BJ (cell line): Measurements from ENCODE around the gene NINJ2. TPM values are rescaled to one million over a fixed set of nuclear protein-coding genes. Genes with fewer than 3 reads are reported as not detected.
A peak's percentile ranks its signal among the peaks of the same experiment; 100 is the strongest.
"Not testable (repeated sequence)": the region's sequence is repeated elsewhere in the genome, so short reads cannot be mapped to it uniquely, and the experiment has no call there.

Experiments used
- CTCF ChIA-PET: fragments of 350-600 bp; formaldehyde crosslinking; extraction: SDS; loops from one replicate; lab custom pipeline; 2021; ENCODE audit warnings: antibody characterized with exemption, inconsistent platforms; lab: Yijun Ruan, JAX
- POLR2A ChIA-PET: fragments of 300-600 bp; sonication (Branson Sonifier 250); formaldehyde crosslinking; extraction: SDS; loops from one replicate; lab custom pipeline; 2021; ENCODE audit warnings: antibody characterized with exemption; lab: Charles Lee
- DNase-seq: peaks from one replicate; pipeline ENCODE4 v3.0.0-alpha.2; 2011; ENCODE audit warnings: low read depth
- H3K27me3 ChIP-seq: 2 replicates; pipeline ENCODE4 v1.6.0; 2011; ENCODE audit warnings: low read length; ENCODE audit not compliant: control insufficient read depth, insufficient read depth
- H3K36me3 ChIP-seq: 2 replicates; pipeline ENCODE4 v1.5.1; 2011; ENCODE audit warnings: low read length; ENCODE audit not compliant: control insufficient read depth, insufficient read depth
- H3K4me3 ChIP-seq: 2 replicates; pipeline ENCODE4 v1.5.1; 2011; ENCODE audit warnings: low read depth, mild to moderate bottlenecking, control low read depth, low read length
- CTCF ChIP-seq: IDR thresholded peaks from 2 replicates; pipeline ENCODE4 v1.5.1; 2011; ENCODE audit warnings: low read depth, mild to moderate bottlenecking, control low read depth, inconsistent platforms, low read length, moderate library complexity; ENCODE audit not compliant: insufficient read depth
- polyA plus RNA-seq: library from polyadenylated mRNA; depleted of rRNA; stranded (reverse); fragments of >200 nt; gene quantifications from 2 replicates; pipeline ENCODE4 v1.2.3, GENCODE V29; 2011

Gene NINJ2
- polyA plus RNA-seq, 1 experiment, result 0.32 TPM

- CTCF ChIA-PET, result interaction anchor here (0.9 to 1.4 kb wide), 3 partner anchors 17 to 106 kb away, joined by 3 to 6 read pairs (median 3); no protein-coding TSS in a partner anchor
- no peak for TF ChIP-seq CTCF
- no peak for DNase-seq
- H3K36me3 ChIP-seq, result no peaks in the 10 kb centered on the region
- H3K27me3 ChIP-seq, result no peaks in the 10 kb centered on the region; the same call in 1 of the 2 replicates
- H3K4me3 ChIP-seq, result no peak overlapping the region
- POLR2A ChIA-PET, result no interaction called here
These were observed 18.3 kb downstream of the NINJ2 start for GRCh38 chr12:644818-645552.

GRCh38 chr12:644303-644639 is 19.0 kb downstream of the NINJ2 start:
- ChIA-PET POLR2A (no interaction called here), CTCF (interaction anchor here (1.2 kb wide), 1 partner anchor 107 kb away, joined by 3 read pairs; no protein-coding TSS in a partner anchor)
- DNase-seq, result no peak
- TF ChIP-seq CTCF, result no peak
- no peak overlapping the region for H3K4me3 ChIP-seq
- no peaks in the 10 kb centered on the region; the same call in 1 of the 2 replicates for H3K27me3 ChIP-seq
- no peaks in the 10 kb centered on the region for H3K36me3 ChIP-seq

- H3K36me3 ChIP-seq, result no peaks in the 10 kb centered on the region
- ChIA-PET CTCF (interaction anchor here (1.1 to 1.6 kb wide), 4 partner anchors 18 to 108 kb away, joined by 3 read pairs; no protein-coding TSS in a partner anchor), POLR2A (no interaction called here)
- peak overlapping the region; percentile 35 for H3K4me3 ChIP-seq
- no peak for DNase-seq
- no peak for TF ChIP-seq CTCF
- no peaks in the 10 kb centered on the region; the same call in 1 of the 2 replicates for H3K27me3 ChIP-seq
These were observed 19.6 kb downstream of the NINJ2 start for GRCh38 chr12:643475-644302.

- TF ChIP-seq CTCF, result peak; percentile 41
- no peaks in the 10 kb centered on the region; the same call in 1 of the 2 replicates for H3K27me3 ChIP-seq
- no peaks in the 10 kb centered on the region for H3K36me3 ChIP-seq
- CTCF ChIA-PET, result interaction anchor here (0.5 to 1.6 kb wide), 5 partner anchors 10 to 113 kb away, joined by 3 to 4 read pairs (median 3); no protein-coding TSS in a partner anchor
- no peak for DNase-seq
- POLR2A ChIA-PET, result no interaction called here
- peak overlapping the region; percentile 35 for H3K4me3 ChIP-seq
These were observed 20.4 kb downstream of the NINJ2 start for GRCh38 chr12:642633-643474.

- CTCF ChIA-PET, H3K36me3 ChIP-seq, DNase-seq, H3K4me3 ChIP-seq, H3K27me3 ChIP-seq: not testable (repeated sequence)
- POLR2A ChIA-PET, result interaction anchor here (0.6 to 0.7 kb wide), 2 partner anchors 9 to 165 kb away, joined by 3 read pairs; no protein-coding TSS in a partner anchor
These were observed 21.9 kb downstream of the NINJ2 start for GRCh38 chr12:641321-641720.
